Skin epidermis (tissue), 12 donors: Measurements from ENCODE around the gene SLC23A1.
"Not testable (repeated sequence)": the region's sequence is repeated elsewhere in the genome, so short reads cannot be mapped to it uniquely, and the experiment has no call there.

Experiments used
- H3K27ac ChIP-seq, 21 experiments: fragments of 200-600 bp; sonication (generic) in 11 of 21; one replicate each; pipeline ENCODE4 v1.5.0; 2020; ENCODE audit warnings: mild to moderate bottlenecking in 3 of 21, inconsistent platforms in 2 of 21, moderate library complexity in 2 of 21
- H3K4me3 ChIP-seq, 7 experiments: fragments of 200-600 bp; sonication (generic) in 2 of 7; one replicate each; pipeline ENCODE4 v1.5.0; 2020; ENCODE audit warnings: inconsistent platforms in 2 of 7, mild to moderate bottlenecking in 2 of 7, moderate library complexity in 1 of 7

The SLC23A1 gene

GRCh38 chr5:139392324-139392677 lies 9.2 kb upstream of the SLC23A1 start:
- H3K4me3 ChIP-seq = peak overlapping the region; percentile 36 to 67 (median 51)
- H3K27ac ChIP-seq = peak overlapping the region in 20 of 21 experiments; percentile 7 to 86 (median 64)

DNA sequence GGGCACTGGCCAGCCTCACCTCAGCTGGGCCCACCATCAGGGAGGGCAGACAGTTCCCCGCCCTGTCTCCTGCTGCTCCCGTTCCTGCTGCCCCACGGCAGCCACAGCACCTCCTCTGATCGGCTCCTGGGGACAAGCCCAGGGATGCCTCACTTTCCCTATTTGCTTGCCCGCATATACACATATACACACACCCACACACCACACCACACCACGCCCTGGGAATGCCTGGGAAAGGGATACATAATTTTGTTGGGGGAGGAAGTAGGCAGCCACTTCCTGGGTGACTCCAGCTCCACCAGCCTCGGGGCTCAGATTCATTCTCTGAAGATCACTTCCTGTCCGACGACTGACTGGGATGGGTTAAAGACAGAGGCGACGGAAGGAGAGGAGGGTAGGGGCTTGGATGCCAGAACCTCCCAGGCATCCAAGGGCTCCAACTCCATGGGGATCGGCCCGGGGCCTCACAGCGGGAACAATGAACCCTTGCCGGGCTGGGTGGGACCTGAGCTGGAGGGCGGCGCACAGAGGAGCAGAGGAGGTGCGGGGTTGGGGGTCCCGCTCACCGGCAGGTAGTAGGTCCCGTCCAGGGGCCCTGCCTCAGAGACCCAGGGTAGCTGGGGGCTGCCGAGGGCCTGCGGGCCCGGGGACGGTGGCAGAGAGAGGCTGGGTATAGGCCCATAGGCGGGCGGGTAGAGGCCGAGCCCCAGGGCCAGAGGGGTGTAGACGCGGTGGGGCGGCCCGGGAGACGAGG lies 8.7 kb upstream of the SLC23A1 start:
- Histone ChIP-seq H3K27ac (peak overlapping the region; percentile 6 to 86 (median 63)), H3K4me3 (peak overlapping the region; percentile 36 to 67 (median 51))

DNA sequence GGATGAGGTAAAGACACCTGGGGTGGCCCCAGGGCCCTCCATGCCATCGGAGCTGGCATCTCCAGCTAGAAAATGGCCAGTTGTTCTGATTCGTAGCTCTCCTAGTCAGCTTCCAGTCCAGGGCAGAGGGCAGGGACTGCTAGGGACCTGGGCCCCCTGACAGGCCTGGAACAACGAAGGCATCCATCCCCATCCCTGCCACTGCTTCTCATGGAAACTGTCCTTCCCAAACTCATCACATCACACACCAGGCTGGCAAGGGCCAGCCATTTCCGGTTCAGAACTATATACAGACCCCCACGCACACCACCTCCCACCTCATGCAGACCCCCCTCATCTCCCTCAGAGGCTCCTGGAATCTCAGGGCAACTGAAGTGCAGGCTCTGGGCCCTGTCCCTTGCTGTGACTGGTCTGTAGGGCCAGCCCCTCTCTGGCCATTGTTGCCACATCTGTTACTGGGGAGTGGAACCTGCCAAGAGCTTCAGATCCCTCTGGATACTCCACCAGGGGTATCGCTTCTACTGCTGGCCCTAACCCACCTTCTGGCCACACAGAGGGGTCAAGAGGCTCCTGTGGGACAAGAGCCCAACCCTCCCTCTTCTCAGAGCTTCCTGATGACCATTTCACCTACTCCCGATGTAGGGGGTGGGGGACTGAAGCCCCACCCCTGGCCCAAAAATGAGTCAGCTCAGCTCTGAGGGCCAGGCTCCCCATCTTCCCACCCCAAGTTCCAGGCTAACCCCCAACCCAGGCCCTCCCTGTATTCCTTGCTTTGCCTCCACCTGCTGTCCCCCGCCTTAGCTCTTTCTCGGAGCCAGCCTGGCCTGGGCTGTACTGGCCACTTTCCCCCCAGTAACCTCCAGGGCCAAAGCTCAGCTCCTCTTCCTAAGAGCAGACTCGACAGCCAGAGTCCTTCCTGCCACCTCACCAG lies 7.8 kb upstream of the SLC23A1 start:
- peak overlapping the region in 19 of 21 experiments; percentile 6 to 86 (median 63) for H3K27ac ChIP-seq
- H3K4me3 ChIP-seq = peak overlapping the region in 2 of 7 experiments; percentile 50 to 62

GRCh38 chr5:139389701-139390638 lies 6.9 kb upstream of the SLC23A1 start, which contains the start of gene MZB1:
Gene MZB1, minus strand, starts transcription at chr5:139389913. Its CDS starts 57 bp downstream, at chr5:139389856.
- Histone ChIP-seq H3K27ac (peak within 1 kb of the TSS in 16 of 21 experiments; percentile 6 to 86 (median 64)), H3K4me3 (peak within 1 kb of the TSS in 1 of 7 experiments; percentile 8)

- peak overlapping the region in 11 of 21 experiments; percentile 1 to 69 (median 19) for H3K27ac ChIP-seq
- H3K4me3 ChIP-seq = peak overlapping the region in 1 of 7 experiments; percentile 8
Observed at GRCh38 chr5:139388198-139388821, 5.2 kb upstream of the SLC23A1 start.

DNA sequence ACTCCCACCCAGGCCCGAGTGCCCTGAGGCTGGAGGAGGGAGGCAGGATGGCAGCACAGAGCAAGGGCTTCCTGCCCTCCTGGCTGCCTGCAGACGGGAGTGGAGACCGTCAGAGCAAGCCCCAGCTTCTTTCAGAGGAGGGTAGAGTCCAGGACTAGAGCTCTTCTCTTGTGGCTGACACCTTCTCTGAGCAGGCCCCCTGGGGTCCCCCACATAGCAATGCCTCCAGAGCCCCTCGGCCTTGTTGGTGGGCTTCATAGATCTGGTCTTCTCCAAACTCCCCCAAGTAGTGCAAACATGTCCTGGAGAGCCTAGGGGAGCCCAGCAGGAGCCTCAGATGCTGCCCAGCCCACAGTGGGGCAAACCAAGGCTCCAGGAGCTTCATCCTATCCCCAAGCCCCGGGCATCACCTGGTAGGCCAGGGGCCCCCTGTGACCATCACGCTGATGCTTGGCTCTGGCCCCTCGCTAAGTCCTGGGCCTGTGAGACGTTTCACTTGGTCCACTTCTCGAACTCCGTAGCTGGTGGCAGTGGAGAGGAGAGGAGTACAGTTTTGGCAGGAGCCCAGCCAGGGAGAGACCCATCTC lies 4.6 kb upstream of the SLC23A1 start:
- H3K4me3 ChIP-seq = no peak overlapping the region
- peak overlapping the region in 11 of 21 experiments; percentile 1 to 69 (median 24) for H3K27ac ChIP-seq

- H3K27ac ChIP-seq = peak overlapping the region in 3 of 21 experiments; percentile 69 to 89 (median 84)
- H3K4me3 ChIP-seq = not testable (repeated sequence)
Observed at GRCh38 chr5:139386956-139387355, 3.9 kb upstream of the SLC23A1 start.

DNA sequence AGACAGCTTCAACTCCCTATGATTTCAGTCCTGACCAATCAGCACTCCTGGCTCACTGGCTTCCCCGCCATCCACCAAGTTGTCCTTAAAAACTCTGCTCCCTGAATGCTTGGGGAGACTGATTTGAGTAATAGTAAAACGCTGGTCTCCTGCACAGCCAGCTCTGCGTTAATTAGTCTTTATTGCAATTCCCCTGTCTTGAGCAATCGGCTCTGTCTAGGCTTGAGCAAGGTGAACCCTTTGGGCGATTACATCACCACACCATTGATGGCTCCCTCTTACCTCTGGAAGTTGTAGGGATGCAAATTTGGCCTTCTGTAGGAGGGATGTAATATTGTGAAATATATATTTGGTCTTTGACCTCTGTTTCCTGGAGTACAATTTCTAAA lies 2.9 kb upstream of the SLC23A1 start:
- H3K27ac ChIP-seq = peak overlapping the region in 16 of 21 experiments; percentile 5 to 93 (median 84)

DNA sequence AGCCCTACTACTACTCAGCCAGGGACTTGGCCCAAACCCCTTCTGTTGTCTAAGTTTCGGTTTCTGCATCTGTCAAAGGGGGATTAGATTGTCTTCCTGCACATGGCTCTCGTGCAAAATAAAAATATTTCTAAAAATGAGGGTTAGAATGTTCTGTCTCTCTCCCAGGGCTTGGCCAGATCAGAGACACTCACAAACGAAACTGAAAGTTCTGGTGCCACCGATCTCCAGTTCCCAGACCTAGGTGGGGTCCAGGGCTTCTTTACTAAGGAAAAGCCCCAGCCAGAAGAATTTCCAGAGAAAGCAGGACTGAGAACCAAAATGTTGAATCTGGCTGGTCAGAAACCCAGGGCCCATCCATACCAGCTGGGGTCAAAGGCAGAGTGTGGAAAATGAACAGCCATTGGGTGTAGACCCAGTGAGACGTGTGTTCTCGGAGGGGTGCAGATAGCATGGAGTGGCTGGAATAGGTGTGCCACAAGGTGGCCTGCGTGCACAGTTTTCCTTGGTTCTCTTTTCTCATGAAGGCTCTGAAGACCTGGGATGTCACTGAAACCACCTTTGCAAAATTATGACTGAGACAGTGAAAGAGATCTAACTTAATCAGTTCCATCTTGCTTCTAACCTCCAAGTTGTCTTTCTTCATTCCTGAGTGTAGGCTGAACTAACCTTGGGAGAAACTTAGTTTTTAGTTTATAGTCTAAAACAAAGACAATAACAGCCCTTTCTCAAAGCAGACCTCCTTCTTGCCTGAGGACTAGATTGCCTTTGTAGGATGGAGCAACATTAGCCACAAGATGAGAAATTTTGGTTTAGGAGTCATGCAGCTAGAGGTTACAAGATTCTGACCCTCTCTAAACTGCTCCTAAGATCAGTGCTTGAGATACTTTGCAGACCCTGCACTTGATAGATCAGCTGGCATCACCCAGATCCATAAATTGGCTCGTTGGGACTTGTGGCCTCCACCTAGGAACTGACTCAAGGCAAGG lies 2.3 kb upstream of the SLC23A1 start:
- Histone ChIP-seq H3K4me3 (peak overlapping the region in 5 of 7 experiments; percentile 2 to 39 (median 19)), H3K27ac (peak overlapping the region in 20 of 21 experiments; percentile 39 to 93 (median 84))

More for the DNA sequence above, 2.9 kb upstream of the SLC23A1 start:
- no peak overlapping the region for H3K4me3 ChIP-seq

DNA sequence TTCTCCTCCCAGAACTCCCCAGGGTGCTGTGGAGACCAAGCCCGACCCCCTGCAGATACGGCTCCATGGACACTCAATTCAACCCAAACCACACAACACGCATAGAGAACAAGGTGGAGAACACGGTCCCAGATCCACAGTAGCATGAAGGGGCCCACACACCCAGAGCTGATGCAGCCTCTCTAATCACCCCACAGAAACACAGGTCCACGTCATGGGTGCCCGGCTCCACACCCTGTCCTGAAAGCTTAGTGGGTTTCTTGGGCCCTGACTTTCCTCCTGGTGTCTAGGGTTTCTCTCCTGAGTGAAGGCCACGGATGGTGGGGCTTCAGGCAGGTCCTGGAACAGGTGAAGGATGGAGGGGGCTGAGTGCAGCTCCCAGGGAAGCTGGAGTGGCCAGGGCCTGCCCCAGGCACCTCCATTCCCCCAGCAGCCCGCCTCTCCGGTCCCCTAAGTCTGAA lies 1.5 kb upstream of the SLC23A1 start:
- peak overlapping the region in 5 of 7 experiments; percentile 2 to 39 (median 19) for H3K4me3 ChIP-seq
- peak overlapping the region in 20 of 21 experiments; percentile 39 to 93 (median 84) for H3K27ac ChIP-seq

- Histone ChIP-seq H3K27ac (peak overlapping the region in 20 of 21 experiments; percentile 15 to 93 (median 84)), H3K4me3 (no peak overlapping the region)
Observed at GRCh38 chr5:139383993-139384590, 995 bp upstream of the SLC23A1 start.

- Histone ChIP-seq H3K27ac (peak overlapping the region in 11 of 21 experiments; percentile 3 to 93 (median 67)), H3K4me3 (no peak overlapping the region)
Observed at GRCh38 chr5:139382807-139383206, 290 bp downstream of the SLC23A1 start.

DNA sequence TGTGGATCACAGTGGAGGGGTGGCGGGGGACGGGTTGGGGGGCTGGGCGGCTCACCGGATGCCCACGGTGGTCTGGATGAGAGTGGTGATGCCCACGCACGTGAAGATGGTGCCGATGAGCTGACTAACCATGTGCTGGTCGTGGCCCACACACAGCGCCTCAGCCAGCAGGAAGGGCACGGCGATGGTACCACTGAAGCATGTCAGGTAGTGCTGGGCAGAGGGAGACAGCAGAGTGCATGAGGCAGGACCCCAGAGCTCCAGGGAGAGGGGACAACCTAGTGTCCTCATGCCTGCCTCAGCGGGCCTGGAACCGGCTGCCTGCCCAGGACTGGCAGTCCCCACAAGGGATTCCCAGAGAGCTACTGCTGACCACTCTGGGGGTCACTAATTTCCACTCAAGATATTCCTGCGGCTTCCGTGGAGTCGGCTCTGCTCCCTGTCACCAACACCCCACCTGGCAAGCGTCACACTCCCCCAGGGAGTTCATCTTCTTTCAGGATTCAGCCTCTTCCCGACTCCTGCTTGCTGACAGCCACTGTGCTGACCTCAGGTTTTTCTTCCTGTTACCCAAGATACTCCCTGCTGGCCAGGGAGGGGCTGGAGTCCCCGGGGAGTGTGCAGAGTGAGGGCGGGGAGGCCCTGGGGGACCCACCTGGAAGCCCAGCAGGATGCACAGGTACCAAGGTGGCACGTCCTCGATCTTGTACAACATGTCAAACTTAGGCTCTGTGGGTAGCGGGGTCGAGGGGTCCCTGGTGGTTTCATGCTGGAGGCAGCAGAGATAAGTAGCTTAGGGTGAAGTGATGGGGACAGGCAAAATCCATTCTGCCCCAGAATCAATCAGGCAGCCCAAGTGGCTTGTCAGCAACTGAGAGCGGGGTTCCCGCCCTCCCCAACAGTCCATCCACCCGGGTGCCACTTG lies 998 bp downstream of the SLC23A1 start:
- Histone ChIP-seq H3K4me3 (no peak overlapping the region), H3K27ac (peak overlapping the region in 5 of 21 experiments; percentile 4 to 93 (median 84))

DNA sequence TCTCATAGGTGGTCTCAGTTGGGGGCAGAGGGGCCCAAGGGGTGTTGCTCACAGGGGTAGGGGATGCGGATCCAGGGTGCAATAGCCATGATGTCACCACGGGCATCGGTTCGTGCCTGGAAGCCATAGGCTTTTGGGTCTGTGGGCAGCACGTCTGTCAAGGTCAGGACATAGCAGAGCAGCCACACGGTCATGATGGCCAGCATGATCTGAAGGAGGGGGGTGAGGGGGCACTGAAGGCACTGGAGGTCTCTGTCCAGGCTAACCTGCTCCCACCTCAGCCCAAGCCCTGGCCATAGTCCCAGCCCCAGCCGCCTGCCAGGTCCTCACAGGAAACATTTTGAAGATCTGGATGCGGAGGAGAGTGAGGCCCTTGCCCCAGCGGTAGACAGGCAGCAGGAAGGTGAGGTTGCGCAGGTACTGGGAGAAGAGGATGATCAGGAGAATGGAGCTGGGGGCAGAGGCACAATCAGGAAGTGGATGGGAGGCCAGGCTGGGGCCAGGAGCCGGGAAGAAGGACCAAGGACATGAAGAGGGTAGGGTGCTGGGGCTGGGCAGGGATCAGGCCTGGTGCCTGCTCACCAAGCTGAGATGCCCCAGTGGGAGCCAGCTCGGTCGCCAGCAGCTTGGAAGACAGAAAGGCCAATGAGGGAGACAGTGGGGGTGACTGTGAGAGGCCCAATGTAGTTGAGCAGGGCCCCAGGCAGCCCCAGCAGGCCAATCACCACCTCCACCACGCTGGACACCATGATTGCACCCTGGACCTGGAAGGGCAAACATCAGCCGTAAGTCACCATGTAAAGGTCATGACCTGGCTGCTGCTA lies 3.3 kb downstream of the SLC23A1 start:
- Histone ChIP-seq H3K4me3 (no peak overlapping the region), H3K27ac (no peak overlapping the region)

DNA sequence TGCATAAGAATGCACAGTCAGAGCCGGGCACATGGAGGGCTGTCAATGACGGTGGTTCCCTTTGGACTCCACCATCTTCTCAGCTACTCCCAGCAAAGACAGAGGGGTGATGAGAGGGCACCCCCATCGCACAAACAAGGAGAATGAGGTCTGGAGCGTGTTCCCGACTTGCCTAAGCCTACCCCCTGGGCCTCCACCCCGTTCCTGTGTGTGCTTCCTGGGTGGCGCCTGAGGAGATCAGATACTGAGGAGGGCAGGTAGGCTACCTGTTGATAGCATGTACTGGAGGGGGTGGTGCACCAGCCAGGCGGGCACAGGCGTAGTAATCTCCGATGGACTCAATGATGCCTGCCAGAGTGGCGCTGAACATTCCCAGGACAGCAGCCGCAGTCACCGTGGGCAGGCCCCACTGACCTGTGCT lies 4.1 kb downstream of the SLC23A1 start:
- Histone ChIP-seq H3K27ac (no peak overlapping the region), H3K4me3 (no peak overlapping the region)
